HG02943 (cell line): ENCODE results near the gene ANKDD1A.

Source experiments
- ATAC-seq: cut with Tn5 transposase; IDR thresholded peaks from one replicate; pipeline ENCODE4 v1.9.1; 2021; ENCODE audit warnings: mild to moderate bottlenecking, low read depth, moderate library complexity; ENCODE audit not compliant: unreplicated experiment

Gene ANKDD1A

GRCh38 chr15:64917211-64917610, 5.5 kb downstream of the ANKDD1A start:
- no peak for ATAC-seq

GRCh38 chr15:64919721-64920120, 8.0 kb downstream of the ANKDD1A start:
- ATAC-seq, result no peak

- ATAC-seq, result no peak
Measured at GRCh38 chr15:64921711-64922110, 10.0 kb downstream of the ANKDD1A start.

- ATAC-seq, result no peak
Measured at GRCh38 chr15:64923546-64923945, 11.8 kb downstream of the ANKDD1A start.

GRCh38 chr15:64925335-64926330, 13.9 kb downstream of the ANKDD1A start:
- ATAC-seq, result no peak

- no peak for ATAC-seq
Measured at GRCh38 chr15:64926661-64927060, 15.0 kb downstream of the ANKDD1A start.

- no peak for ATAC-seq
Measured at GRCh38 chr15:64928626-64929220, 17.0 kb downstream of the ANKDD1A start.

- ATAC-seq, result no peak
Measured at GRCh38 chr15:64930019-64930652, 18.4 kb downstream of the ANKDD1A start.

- ATAC-seq, result no peak
Measured at GRCh38 chr15:64930778-64931371, 19.2 kb downstream of the ANKDD1A start.

GRCh38 chr15:64931381-64931780, 19.7 kb downstream of the ANKDD1A start:
- ATAC-seq, result no peak

- ATAC-seq, result no peak
Measured at GRCh38 chr15:64934023-64934422, 22.3 kb downstream of the ANKDD1A start.

- no peak for ATAC-seq
Measured at GRCh38 chr15:64938192-64938591, 26.5 kb downstream of the ANKDD1A start.

GRCh38 chr15:64942356-64942755, 30.7 kb downstream of the ANKDD1A start:
- no peak for ATAC-seq

- ATAC-seq, result no peak
Measured at GRCh38 chr15:64943512-64944225, 32.0 kb downstream of the ANKDD1A start.

- ATAC-seq, result no peak
Measured at GRCh38 chr15:64944961-64945360, 33.3 kb downstream of the ANKDD1A start.

- no peak for ATAC-seq
Measured at GRCh38 chr15:64947211-64947610, 35.5 kb downstream of the ANKDD1A start.

- ATAC-seq, result no peak
Measured at GRCh38 chr15:64948916-64949315, 37.2 kb downstream of the ANKDD1A start.

GRCh38 chr15:64949383-64950186, 37.9 kb downstream of the ANKDD1A start:
- ATAC-seq, result no peak

GRCh38 chr15:64950888-64951287, 39.2 kb downstream of the ANKDD1A start:
- no peak for ATAC-seq
